ENCODE data around the gene CCL22. TPM values are rescaled to one million over a fixed set of nuclear protein-coding genes. Genes with fewer than 3 reads are reported as not detected.

Gene CCL22
- total and polyA plus RNA-seq, 2 of the 4 experiments (the other 2 are of a cell fraction), result not detected

GRCh38 chr16:57324749-57325148 is 33.8 kb upstream of the CCL22 start:
- no peak overlapping the region for H2BK15ac ChIP-seq (ENCODE audit: low read depth, low read length)
- H2AFZ ChIP-seq (replicated peaks; ENCODE audit: low read length, poor library complexity), result no peak overlapping the region
- H3K4me3 ChIP-seq (ENCODE audit: insufficient read depth, low read depth, low read length), result no peak overlapping the region
- in situ Hi-C loops (cut with MboI; ENCODE audit: low sequenced_read_pairs), result no loop called here
- WGBS, 2 experiments (ENCODE audit: extremely low coverage in 2 of 2, insufficient read length in 1 of 2), result no CpG with 5 or more reads among the region's 2 CpGs
- POLR2A ChIA-PET (ENCODE audit: unreplicated experiment), result no interaction called here
- DNase-seq, result no peak
- no peak for ATAC-seq (ENCODE audit: low read depth)
- no peak overlapping the region for H3K18ac ChIP-seq (ENCODE audit: low read depth, low read length)
- H4K91ac ChIP-seq (ENCODE audit: insufficient read depth, low read depth, low read length), result no peak overlapping the region
- H3K9me3 ChIP-seq (ENCODE audit: control insufficient read depth, insufficient read depth, low read length), result no peaks in the 10 kb centered on the region
- no peaks in the 10 kb centered on the region for H3K9me1 ChIP-seq (ENCODE audit: insufficient read depth, low read length)
- intact Hi-C loops (cut with micrococcal nuclease), result loop anchor here (5.0 kb wide), 1 partner anchor 48 kb away; the partner anchor contains the start of gene CX3CL1
- no TSS peak for BruUV-seq (replicated peaks)
- no peak overlapping the region for H3K4ac ChIP-seq (ENCODE audit: low read depth, low read length)
- H4K8ac ChIP-seq (ENCODE audit: low read depth in 2 of 2, low read length in 2 of 2), result no peak overlapping the region
- H3K27ac ChIP-seq (ENCODE audit: insufficient read depth, low read length), result no peak overlapping the region
- no peak overlapping the region for H3K9ac ChIP-seq (ENCODE audit: low read depth, low read length)
- no peak overlapping the region for H3K4me2 ChIP-seq (ENCODE audit: low read depth, low read length)
- no peak overlapping the region for H3K14ac ChIP-seq (replicated peaks; ENCODE audit: low read depth, low read length)
- H3K27me3 ChIP-seq (ENCODE audit: control insufficient read depth, insufficient read depth, low read length), result peaks cover 8% of the 10 kb centered on the region
- no peak overlapping the region for H2AK9ac ChIP-seq (replicated peaks; ENCODE audit: low read depth, low read length, poor library complexity)
- H2BK20ac ChIP-seq (ENCODE audit: low read depth, low read length), result no peak overlapping the region
- H4K20me1 ChIP-seq (ENCODE audit: insufficient read depth, low read length), result no peaks in the 10 kb centered on the region
- TF ChIP-seq POLR2A (IDR thresholded peaks at IDR 0.05; ENCODE audit: low read depth, low read length), result no peak
- no peak for TF ChIP-seq MAFK (IDR thresholded peaks at IDR 0.05; ENCODE audit: low read depth, low read length)
- TF ChIP-seq USF2 (IDR thresholded peaks at IDR 0.05; ENCODE audit: low read depth, low read length), result no peak
- no peak for TF ChIP-seq CTCF (conservative IDR thresholded peaks at IDR 0.05; ENCODE audit: low read depth, low read length)
- no peak for TF ChIP-seq MAZ (IDR thresholded peaks at IDR 0.05; ENCODE audit: borderline replicate concordance, low read depth, low read length)
- no peak for TF ChIP-seq ELK1 (IDR thresholded peaks at IDR 0.05; ENCODE audit: borderline replicate concordance, low read depth, low read length)
- no peak for TF ChIP-seq SMC3 (IDR thresholded peaks at IDR 0.05; ENCODE audit: low read depth, low read length)
- no peak for TF ChIP-seq MXI1 (IDR thresholded peaks at IDR 0.05; ENCODE audit: borderline replicate concordance, low read depth, low read length)
- TF ChIP-seq FOS (IDR thresholded peaks at IDR 0.05; ENCODE audit: low read depth, low read length), result no peak
- no peak for TF ChIP-seq RFX5 (IDR thresholded peaks at IDR 0.05; ENCODE audit: low read depth, low read length)
- H3K56ac ChIP-seq (ENCODE audit: extremely low read depth, insufficient read depth, low read length), result no peak overlapping the region
- no peak overlapping the region for H2AK5ac ChIP-seq (ENCODE audit: low read depth, low read length)
- H3K36me3 ChIP-seq (ENCODE audit: control insufficient read depth, insufficient read depth, low read length), result no peaks in the 10 kb centered on the region
- no peaks in the 10 kb centered on the region for H3K4me1 ChIP-seq (ENCODE audit: control insufficient read depth, insufficient read depth, low read length)
- H3K79me1 ChIP-seq (ENCODE audit: low read depth in 1 of 2, low read length in 2 of 2), result no peaks in the 10 kb centered on the region
- no peak overlapping the region for H4K5ac ChIP-seq (ENCODE audit: low read depth, low read length)
- H3K23ac ChIP-seq (ENCODE audit: low read depth, low read length), result no peak overlapping the region
- no peak overlapping the region for H2BK120ac ChIP-seq (ENCODE audit: low read depth, low read length)
- CTCF ChIA-PET, result no interaction called here
- dilution Hi-C loops (cut with HindIII; ENCODE audit: low sequenced_read_pairs, unreplicated experiment), result no loop called here
- no peak overlapping the region for H2BK5ac ChIP-seq (ENCODE audit: low read depth, low read length, poor library complexity, severe bottlenecking)

Measured in IMR-90 (cell line).